H1 (cell line): ENCODE data around the gene HDAC7. TPM values are rescaled to one million over a fixed set of nuclear protein-coding genes. Genes with fewer than 3 reads are reported as not detected.

Experiments used
- ASH2L ChIP-seq: fragments of 200-600, 300-600 bp; sonication (generic); IDR thresholded peaks from one replicate; pipeline ENCODE4 v1.7.1; 2017; ENCODE audit warnings: low read length
- CEBPB ChIP-seq: IDR thresholded peaks from 2 replicates; pipeline ENCODE4 v1.6.1; 2012; ENCODE audit warnings: low read depth, low read length
- CREB1 ChIP-seq: IDR thresholded peaks from 2 replicates; pipeline ENCODE4 v1.6.1; 2012; ENCODE audit warnings: inconsistent platforms
- EGR1 ChIP-seq: IDR thresholded peaks from 2 replicates; pipeline ENCODE4 v1.6.1; 2011; ENCODE audit warnings: low read depth, low read length, borderline replicate concordance
- EP300 ChIP-seq, 2 experiments: IDR thresholded peaks; 1 replicate in 1 of 2; 2 replicates in 1 of 2; pipeline ENCODE4 v1.6.1; 2011 to 2012; ENCODE audit warnings: low read depth in 2 of 2, low read length in 2 of 2, mild to moderate bottlenecking in 2 of 2, borderline replicate concordance in 1 of 2, inconsistent platforms in 1 of 2, moderate library complexity in 1 of 2
- FOSL1 ChIP-seq: IDR thresholded peaks from 2 replicates; pipeline ENCODE4 v1.6.1; 2011; ENCODE audit warnings: mild to moderate bottlenecking, low read depth, low read length, moderate library complexity; ENCODE audit not compliant: insufficient read depth
- JUND ChIP-seq: IDR thresholded peaks from 2 replicates; pipeline ENCODE4 v1.6.1; 2011; ENCODE audit warnings: mild to moderate bottlenecking, improper control_type of control experiment, low read length
- KDM5A ChIP-seq: fragments of 200-600 bp; IDR thresholded peaks from 2 replicates; pipeline ENCODE4 v1.7.1; 2012; ENCODE audit warnings: mild to moderate bottlenecking, low read length, inconsistent platforms, mixed read lengths
- NANOG ChIP-seq: IDR thresholded peaks from 2 replicates; pipeline ENCODE4 v1.6.1; 2011; ENCODE audit warnings: low read length, low read depth, mild to moderate bottlenecking, inconsistent platforms; ENCODE audit not compliant: insufficient read depth, poor library complexity, severe bottlenecking
- PHF8 ChIP-seq: fragments of 200-600 bp; sonication (generic); conservative IDR thresholded peaks from 2 replicates; pipeline ENCODE4 v1.7.1; 2012; ENCODE audit warnings: low read depth, mild to moderate bottlenecking, inconsistent platforms, low read length, moderate library complexity
- POLR2A ChIP-seq, 2 experiments: IDR thresholded peaks; 1 replicate in 1 of 2; 2 replicates in 1 of 2; pipeline ENCODE4 v1.6.1; 2011; ENCODE audit warnings: low read depth in 2 of 2, low read length in 2 of 2, mild to moderate bottlenecking in 2 of 2; ENCODE audit errors: control extremely low read depth in 1 of 2
- RBBP5 ChIP-seq: IDR thresholded peaks from 2 replicates; pipeline ENCODE4 v1.7.1; 2012; ENCODE audit warnings: low read depth, mild to moderate bottlenecking, inconsistent platforms, low read length, moderate library complexity, borderline replicate concordance
- RXRA ChIP-seq: IDR thresholded peaks from 2 replicates; pipeline ENCODE4 v1.6.1; 2011; ENCODE audit warnings: low read depth, mild to moderate bottlenecking, low read length, moderate library complexity; ENCODE audit not compliant: insufficient read depth
- SAP30 ChIP-seq: fragments of 300-600 bp; sonication (generic); IDR thresholded peaks from 2 replicates; pipeline ENCODE4 v1.7.1; 2012; ENCODE audit warnings: low read length, moderate library complexity, mild to moderate bottlenecking, inconsistent platforms; ENCODE audit not compliant: insufficient read depth, insufficient replicate concordance
- SIN3A ChIP-seq, 2 experiments: IDR thresholded peaks in 1 of 2; conservative IDR thresholded peaks in 1 of 2; 2 replicates each; pipeline ENCODE4 v1.6.1; 2011 to 2012; ENCODE audit warnings: low read length in 2 of 2, improper control_type of control experiment in 1 of 2, low read depth in 1 of 2, mild to moderate bottlenecking in 1 of 2
- TAF7 ChIP-seq: optimal IDR thresholded peaks from 2 replicates; pipeline ENCODE3; 2011; ENCODE audit warnings: low read depth, mild to moderate bottlenecking, inconsistent platforms, low read length, moderate library complexity, borderline replicate concordance
- TBP ChIP-seq: IDR thresholded peaks from 2 replicates; pipeline ENCODE4 v1.6.1; 2011; ENCODE audit warnings: low read depth, low read length, improper control_type of control experiment
- TEAD4 ChIP-seq: IDR thresholded peaks from 2 replicates; pipeline ENCODE4 v1.6.1; 2012; ENCODE audit warnings: low read depth, low read length, inconsistent platforms, mixed read lengths
- YY1 ChIP-seq: IDR thresholded peaks from 2 replicates; pipeline ENCODE4 v1.6.1; 2011; ENCODE audit warnings: low read depth, mild to moderate bottlenecking, low read length
- ZNF274 ChIP-seq: IDR thresholded peaks from 2 replicates; pipeline ENCODE4 v1.7.0; 2012; ENCODE audit warnings: low read length, borderline replicate concordance; ENCODE audit errors: extremely low read depth
- polyA plus RNA-seq, 7 experiments: library from polyadenylated mRNA; depleted of rRNA in 3 of 7; stranded (reverse) in 5 of 7; unstranded in 2 of 7; fragments of >200 nt in 5 of 7; fragments of 200-250 nt in 2 of 7; gene quantifications; 1 replicate in 5 of 7; 2 replicates in 1 of 7; 4 replicates in 1 of 7; pipeline versions ENCODE4 v1.2.1 to v1.2.3, GENCODE V29; 2011 to 2013; ENCODE audit warnings: missing spikeins in 2 of 7, mixed read lengths in 2 of 7
- total RNA-seq: library from RNA; stranded (reverse); fragmentation: NEBNext Ultra II Directional; extraction: Animal tissue kit (Norgen Biotek cat#: 25700); gene quantifications from 2 replicates; pipeline ENCODE4 v1.2.1, GENCODE V29; 2021
- TF ChIP-seq, protein P1 (sequence below), 3 experiments: IDR thresholded peaks; 1 replicate in 2 of 3; 2 replicates in 1 of 3; pipeline versions ENCODE4 v1.5.1 to v1.6.1; 2011; ENCODE audit warnings: low read length in 3 of 3, mild to moderate bottlenecking in 3 of 3, inconsistent platforms in 2 of 3, low read depth in 1 of 3, moderate library complexity in 1 of 3; ENCODE audit not compliant: insufficient read depth in 1 of 3; ENCODE audit errors: control extremely low read depth in 1 of 3

Gene HDAC7
- total and polyA plus RNA-seq, 2 of the 8 experiments (the other 6 are each of a cell fraction or from before 2014, with no cell fraction given): 25.5 to 84.9 TPM

DNA sequence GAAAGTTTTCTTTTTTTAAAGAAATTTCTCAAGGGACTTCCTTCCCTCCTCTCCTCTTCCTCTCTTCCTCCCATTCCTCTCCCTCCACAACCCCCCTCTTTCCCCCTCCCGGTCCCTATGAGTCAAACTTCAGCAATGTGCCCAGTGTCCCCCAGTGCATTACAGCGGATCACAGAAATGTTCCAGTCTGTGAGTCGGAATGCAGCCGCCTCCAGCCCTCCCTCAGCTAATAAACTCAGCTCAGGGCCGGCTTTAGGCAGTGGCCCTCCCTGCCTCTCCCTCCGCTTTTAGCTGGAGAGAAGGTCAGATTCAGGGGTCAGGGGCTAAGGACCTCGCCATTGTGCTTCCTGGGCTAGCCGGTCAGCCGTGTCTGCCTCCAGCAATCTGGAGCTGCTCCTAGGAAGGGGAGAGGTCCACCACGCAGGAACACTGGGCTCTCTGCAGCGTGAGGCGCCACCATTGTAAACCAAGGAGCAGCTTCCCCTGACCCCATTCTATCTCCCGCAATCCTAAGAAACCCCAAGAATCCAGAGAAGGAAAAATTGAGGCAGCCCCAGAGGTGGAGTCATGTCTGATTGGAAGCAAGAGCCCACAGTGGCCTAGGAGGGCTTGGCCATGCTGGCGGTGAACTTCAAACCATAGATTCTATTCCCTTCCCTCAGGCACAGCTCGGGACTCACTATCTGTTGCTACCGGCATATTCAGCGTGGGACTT lies 1.1 kb upstream of the HDAC7 start (continued):
- no peak for TF ChIP-seq SIN3A (conservative IDR thresholded peaks at IDR 0.05 in 1 of 2, IDR thresholded peaks at IDR 0.05 in 1 of 2; ENCODE audit: low read depth in 1 of 2, low read length in 2 of 2)
- TF ChIP-seq NANOG: no peak
- no peak for TF ChIP-seq CEBPB
- peak; percentile 88 for TF ChIP-seq TEAD4
- TF ChIP-seq SAP30: no peak
- TF ChIP-seq FOSL1: no peak
- no peak for TF ChIP-seq TBP
- peak in 1 of 2 experiments; percentile 35; a peak in 1 of 3 replicates for TF ChIP-seq POLR2A (IDR thresholded peaks at IDR 0.05; ENCODE audit: control extremely low read depth in 1 of 2, low read depth in 2 of 2, low read length in 2 of 2)
- peak; percentile 94 for TF ChIP-seq JUND
- no peak for TF ChIP-seq RBBP5
- TF ChIP-seq PHF8: no peak
- TF ChIP-seq EGR1: no peak
- TF ChIP-seq KDM5A: no peak
- TF ChIP-seq YY1: no peak
- TF ChIP-seq RXRA: no peak
- TF ChIP-seq, protein P1, sequence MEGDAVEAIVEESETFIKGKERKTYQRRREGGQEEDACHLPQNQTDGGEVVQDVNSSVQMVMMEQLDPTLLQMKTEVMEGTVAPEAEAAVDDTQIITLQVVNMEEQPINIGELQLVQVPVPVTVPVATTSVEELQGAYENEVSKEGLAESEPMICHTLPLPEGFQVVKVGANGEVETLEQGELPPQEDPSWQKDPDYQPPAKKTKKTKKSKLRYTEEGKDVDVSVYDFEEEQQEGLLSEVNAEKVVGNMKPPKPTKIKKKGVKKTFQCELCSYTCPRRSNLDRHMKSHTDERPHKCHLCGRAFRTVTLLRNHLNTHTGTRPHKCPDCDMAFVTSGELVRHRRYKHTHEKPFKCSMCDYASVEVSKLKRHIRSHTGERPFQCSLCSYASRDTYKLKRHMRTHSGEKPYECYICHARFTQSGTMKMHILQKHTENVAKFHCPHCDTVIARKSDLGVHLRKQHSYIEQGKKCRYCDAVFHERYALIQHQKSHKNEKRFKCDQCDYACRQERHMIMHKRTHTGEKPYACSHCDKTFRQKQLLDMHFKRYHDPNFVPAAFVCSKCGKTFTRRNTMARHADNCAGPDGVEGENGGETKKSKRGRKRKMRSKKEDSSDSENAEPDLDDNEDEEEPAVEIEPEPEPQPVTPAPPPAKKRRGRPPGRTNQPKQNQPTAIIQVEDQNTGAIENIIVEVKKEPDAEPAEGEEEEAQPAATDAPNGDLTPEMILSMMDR (IDR thresholded peaks at IDR 0.05; ENCODE audit: control extremely low read depth in 1 of 3, insufficient read depth in 1 of 3, low read depth in 1 of 3, low read length in 3 of 3): no peak
- no peak for TF ChIP-seq ASH2L
- TF ChIP-seq CREB1: no peak
- no peak for TF ChIP-seq ZNF274
- TF ChIP-seq TAF7: no peak
- no peak for TF ChIP-seq EP300 (IDR thresholded peaks at IDR 0.05; ENCODE audit: borderline replicate concordance in 1 of 2, low read depth in 2 of 2, low read length in 2 of 2)
